Activated naive CD4-positive, alpha-beta T cell treated with anti-CD3 and anti-CD28 coated beads, Interleukin-2, amount 10 ng/mL, durations not matched to agents 7 days and 5 days (primary cell): ENCODE data around the gene AP5Z1.

Source experiments
- CTCF ChIA-PET: fragments of 350-600 bp; sonication (Branson Sonifier 250); formaldehyde crosslinking; loops from one replicate; lab custom pipeline; 2021; ENCODE audit warnings: antibody characterized with exemption; lab: Charles Lee
- DNase-seq: peaks from one replicate; pipeline ENCODE4 v3.0.0-alpha.2; 2020
- H3K27ac Mint-ChIP-seq: one replicate; pipeline ENCODE4 v1.8.0; 2021; ENCODE audit warnings: mild to moderate bottlenecking, moderate library complexity, mixed read lengths
- H3K27me3 Mint-ChIP-seq: one replicate; pipeline ENCODE4 v1.8.0; 2021; ENCODE audit warnings: mild to moderate bottlenecking, mixed read lengths
- H3K36me3 Mint-ChIP-seq: one replicate; pipeline ENCODE4 v1.8.0; 2021; ENCODE audit warnings: mixed read lengths
- H3K4me1 Mint-ChIP-seq: one replicate; pipeline ENCODE4 v1.8.0; 2021; ENCODE audit warnings: mixed read lengths
- H3K4me3 Mint-ChIP-seq: one replicate; pipeline ENCODE4 v1.8.0; 2021; ENCODE audit warnings: mild to moderate bottlenecking, moderate library complexity, mixed read lengths
- H3K9me3 Mint-ChIP-seq: one replicate; pipeline ENCODE4 v1.8.0; 2021; ENCODE audit warnings: mixed read lengths

AP5Z1 gene

GRCh38 chr7:4749798-4750197 is 25.6 kb upstream of the AP5Z1 start:
- no peaks in the 10 kb centered on the region for H3K9me3 Mint-ChIP-seq

DNA sequence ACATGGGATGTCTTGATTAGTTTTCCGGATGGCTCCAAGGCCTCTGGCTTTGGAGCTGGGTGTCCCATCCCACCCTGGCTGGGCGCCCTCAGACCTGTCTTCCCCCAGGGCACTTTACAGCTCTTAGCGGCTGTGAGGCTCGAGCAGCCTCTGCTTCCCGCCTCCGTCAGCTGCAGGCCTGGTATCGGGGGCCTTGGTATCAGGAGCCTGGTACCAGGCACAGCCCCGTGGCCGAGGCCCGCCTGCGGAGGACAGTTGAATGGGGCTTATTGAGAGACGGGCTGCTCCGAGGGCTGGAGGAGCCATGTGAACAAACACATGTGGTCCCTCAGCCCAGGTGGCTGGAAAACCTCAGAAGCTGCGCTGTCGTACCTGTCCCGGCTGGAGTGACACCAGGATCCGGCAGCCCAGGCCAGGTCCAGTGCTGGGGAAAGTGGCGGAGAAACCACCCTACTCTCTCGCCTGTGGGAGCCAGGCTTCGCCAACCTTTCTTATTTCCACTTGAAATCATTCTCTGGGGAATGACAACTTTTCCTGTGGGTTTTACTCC is 23.9 kb upstream of the AP5Z1 start:
- Mint-ChIP-seq H3K4me3 (no peak overlapping the region), H3K36me3 (peaks cover 35% of the 10 kb centered on the region), H3K27me3 (no peaks in the 10 kb centered on the region), H3K4me1 (peaks cover 43% of the 10 kb centered on the region), H3K9me3 (no peaks in the 10 kb centered on the region), H3K27ac (no peak overlapping the region)
- CTCF ChIA-PET: interaction anchor here (0.6 to 1.8 kb wide), 2 partner anchors 17 to 142 kb away, joined by 4 to 5 read pairs; no protein-coding TSS in a partner anchor
- no peak for DNase-seq

More at GRCh38 chr7:4749798-4750197, 25.6 kb upstream of the AP5Z1 start:
- no peak for DNase-seq
- H3K4me3 Mint-ChIP-seq: no peak overlapping the region
- H3K27ac Mint-ChIP-seq: no peak overlapping the region
- no peaks in the 10 kb centered on the region for H3K27me3 Mint-ChIP-seq
- peaks cover 37% of the 10 kb centered on the region for H3K36me3 Mint-ChIP-seq
- CTCF ChIA-PET: interaction anchor here (0.8 kb wide), 1 partner anchor 25 kb away, joined by 3 read pairs; no protein-coding TSS in a partner anchor
- H3K4me1 Mint-ChIP-seq: peaks cover 57% of the 10 kb centered on the region

DNA sequence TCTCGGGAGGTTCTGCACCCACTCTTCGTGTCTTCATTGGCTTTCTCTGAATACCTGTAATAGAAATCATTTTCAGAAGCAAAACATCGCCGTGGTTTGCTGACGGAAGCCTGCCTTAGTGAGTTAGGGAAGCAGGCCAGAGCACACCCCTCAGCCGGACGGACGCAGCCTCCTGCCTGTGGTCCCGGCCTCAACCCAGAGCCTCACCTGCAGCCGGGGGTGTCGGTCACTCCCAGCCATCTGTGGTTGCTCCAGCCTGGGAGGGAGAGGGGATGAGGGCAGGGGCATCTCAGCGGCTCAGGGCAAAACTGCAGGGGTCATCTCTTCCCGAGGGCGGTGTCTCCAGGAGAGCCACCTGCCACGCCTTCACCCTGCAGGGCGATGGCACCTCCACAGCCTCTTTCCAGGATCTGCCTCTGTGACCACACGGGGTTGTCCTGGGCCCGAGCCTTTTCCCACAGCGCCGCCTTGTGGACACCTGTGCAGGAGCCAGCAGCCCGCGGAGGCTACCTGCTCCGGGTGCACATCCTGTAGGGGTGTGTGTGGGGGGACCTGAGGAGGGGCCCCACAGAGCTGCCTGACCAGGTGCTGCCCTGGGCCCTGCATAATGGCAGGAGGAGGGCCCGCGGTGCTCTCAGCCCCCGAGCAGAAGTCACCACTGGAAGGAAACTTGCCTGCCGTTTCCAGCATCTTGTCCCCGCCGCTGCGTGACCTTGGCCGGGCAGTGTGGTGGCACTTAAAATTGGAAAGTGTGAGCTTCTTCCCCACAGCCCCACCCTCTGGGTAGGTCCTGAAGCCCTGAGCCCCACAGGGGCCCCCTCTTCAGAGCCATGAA is 21.6 kb upstream of the AP5Z1 start:
- CTCF ChIA-PET: interaction anchor here (0.6 to 2.1 kb wide), 6 partner anchors 18 to 1531 kb away, joined by 3 to 9 read pairs (median 3); no protein-coding TSS in a partner anchor
- Mint-ChIP-seq H3K27me3 (no peaks in the 10 kb centered on the region), H3K9me3 (no peaks in the 10 kb centered on the region), H3K4me1 (peaks cover 19% of the 10 kb centered on the region), H3K4me3 (no peak overlapping the region), H3K36me3 (peaks cover 25% of the 10 kb centered on the region), H3K27ac (peak overlapping the region; percentile 58)
- peak; percentile 91 for DNase-seq

GRCh38 chr7:4754433-4755010 is 20.9 kb upstream of the AP5Z1 start:
- peaks cover 16% of the 10 kb centered on the region for H3K4me1 Mint-ChIP-seq
- CTCF ChIA-PET: interaction anchor here (0.6 to 2.1 kb wide), 6 partner anchors 18 to 1531 kb away, joined by 3 to 9 read pairs (median 3); no protein-coding TSS in a partner anchor
- H3K9me3 Mint-ChIP-seq: no peaks in the 10 kb centered on the region
- no peaks in the 10 kb centered on the region for H3K27me3 Mint-ChIP-seq
- peaks cover 21% of the 10 kb centered on the region for H3K36me3 Mint-ChIP-seq
- no peak for DNase-seq
- no peak overlapping the region for H3K4me3 Mint-ChIP-seq
- H3K27ac Mint-ChIP-seq: no peak overlapping the region

DNA sequence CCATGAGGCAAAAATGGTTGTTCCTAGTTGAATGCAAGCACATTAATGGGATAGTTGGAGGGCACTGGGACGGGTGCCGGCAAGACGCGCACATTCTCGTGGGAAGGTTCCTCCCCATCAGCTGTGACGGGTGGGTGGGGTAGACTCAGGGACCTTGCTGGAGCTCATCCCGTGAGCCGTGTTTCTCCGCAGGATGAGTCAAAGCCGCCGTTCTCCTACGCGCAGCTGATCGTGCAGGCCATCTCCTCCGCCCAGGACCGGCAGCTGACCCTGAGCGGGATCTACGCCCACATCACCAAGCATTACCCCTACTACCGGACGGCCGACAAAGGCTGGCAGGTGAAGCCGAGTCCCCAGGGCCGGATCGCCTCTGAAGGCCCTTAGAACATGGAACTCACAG is 20.4 kb upstream of the AP5Z1 start:
- CTCF ChIA-PET: interaction anchor here (0.7 to 2.1 kb wide), 6 partner anchors 17 to 145 kb away, joined by 3 to 9 read pairs (median 3); no protein-coding TSS in a partner anchor
- Mint-ChIP-seq H3K27ac (no peak overlapping the region), H3K27me3 (no peaks in the 10 kb centered on the region), H3K4me3 (no peak overlapping the region), H3K36me3 (peaks cover 26% of the 10 kb centered on the region), H3K9me3 (no peaks in the 10 kb centered on the region), H3K4me1 (peaks cover 16% of the 10 kb centered on the region)
- DNase-seq: no peak

DNA sequence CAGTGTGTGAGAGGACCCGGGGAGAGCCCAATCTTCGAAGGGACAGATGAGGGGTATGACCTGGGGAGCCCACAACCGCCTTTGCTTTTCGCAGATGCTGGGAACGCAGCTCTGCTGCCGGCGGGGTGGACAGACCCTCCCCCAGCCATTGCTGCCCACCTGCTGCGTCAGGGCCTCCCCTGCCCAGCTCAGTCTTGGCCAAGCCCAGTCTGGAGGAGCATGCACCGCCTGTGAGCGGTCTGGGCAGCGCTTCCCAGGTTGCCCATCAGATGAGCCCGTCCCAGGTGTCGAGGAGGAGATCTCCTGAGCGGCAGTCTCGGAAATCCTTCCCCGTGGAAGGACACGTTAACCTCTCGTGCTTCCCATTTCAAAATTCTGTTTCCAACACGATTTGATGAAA is 17.3 kb upstream of the AP5Z1 start:
- no peak overlapping the region for H3K27ac Mint-ChIP-seq
- no peaks in the 10 kb centered on the region for H3K27me3 Mint-ChIP-seq
- no peak for DNase-seq
- no peak overlapping the region for H3K4me3 Mint-ChIP-seq
- H3K9me3 Mint-ChIP-seq: no peaks in the 10 kb centered on the region
- peaks cover 8% of the 10 kb centered on the region for H3K4me1 Mint-ChIP-seq
- H3K36me3 Mint-ChIP-seq: peaks cover 30% of the 10 kb centered on the region
- CTCF ChIA-PET: no interaction called here

GRCh38 chr7:4758791-4759190 is 16.6 kb upstream of the AP5Z1 start:
- Mint-ChIP-seq H3K4me1 (peaks cover 2% of the 10 kb centered on the region), H3K27ac (no peak overlapping the region), H3K4me3 (no peak overlapping the region), H3K36me3 (peaks cover 27% of the 10 kb centered on the region), H3K9me3 (no peaks in the 10 kb centered on the region), H3K27me3 (no peaks in the 10 kb centered on the region)
- CTCF ChIA-PET: no interaction called here
- DNase-seq: no peak

GRCh38 chr7:4759211-4759610 is 16.2 kb upstream of the AP5Z1 start:
- CTCF ChIA-PET: no interaction called here
- Mint-ChIP-seq H3K4me3 (no peak overlapping the region), H3K36me3 (peaks cover 27% of the 10 kb centered on the region), H3K9me3 (no peaks in the 10 kb centered on the region), H3K4me1 (no peaks in the 10 kb centered on the region), H3K27me3 (no peaks in the 10 kb centered on the region), H3K27ac (no peak overlapping the region)
- DNase-seq: no peak

- no peak overlapping the region for H3K27ac Mint-ChIP-seq
- no peaks in the 10 kb centered on the region for H3K9me3 Mint-ChIP-seq
- CTCF ChIA-PET: no interaction called here
- H3K36me3 Mint-ChIP-seq: peaks cover 28% of the 10 kb centered on the region
- no peaks in the 10 kb centered on the region for H3K4me1 Mint-ChIP-seq
- H3K27me3 Mint-ChIP-seq: no peaks in the 10 kb centered on the region
- H3K4me3 Mint-ChIP-seq: no peak overlapping the region
- DNase-seq: no peak
Observed at GRCh38 chr7:4760952-4761351, 14.5 kb upstream of the AP5Z1 start.

- no peaks in the 10 kb centered on the region for H3K4me1 Mint-ChIP-seq
- no peaks in the 10 kb centered on the region for H3K9me3 Mint-ChIP-seq
- CTCF ChIA-PET: no interaction called here
- no peak overlapping the region for H3K4me3 Mint-ChIP-seq
- H3K27me3 Mint-ChIP-seq: no peaks in the 10 kb centered on the region
- H3K27ac Mint-ChIP-seq: no peak overlapping the region
- no peak for DNase-seq
- H3K36me3 Mint-ChIP-seq: peaks cover 29% of the 10 kb centered on the region
Observed at GRCh38 chr7:4762121-4763055, 13.0 kb upstream of the AP5Z1 start.

DNA sequence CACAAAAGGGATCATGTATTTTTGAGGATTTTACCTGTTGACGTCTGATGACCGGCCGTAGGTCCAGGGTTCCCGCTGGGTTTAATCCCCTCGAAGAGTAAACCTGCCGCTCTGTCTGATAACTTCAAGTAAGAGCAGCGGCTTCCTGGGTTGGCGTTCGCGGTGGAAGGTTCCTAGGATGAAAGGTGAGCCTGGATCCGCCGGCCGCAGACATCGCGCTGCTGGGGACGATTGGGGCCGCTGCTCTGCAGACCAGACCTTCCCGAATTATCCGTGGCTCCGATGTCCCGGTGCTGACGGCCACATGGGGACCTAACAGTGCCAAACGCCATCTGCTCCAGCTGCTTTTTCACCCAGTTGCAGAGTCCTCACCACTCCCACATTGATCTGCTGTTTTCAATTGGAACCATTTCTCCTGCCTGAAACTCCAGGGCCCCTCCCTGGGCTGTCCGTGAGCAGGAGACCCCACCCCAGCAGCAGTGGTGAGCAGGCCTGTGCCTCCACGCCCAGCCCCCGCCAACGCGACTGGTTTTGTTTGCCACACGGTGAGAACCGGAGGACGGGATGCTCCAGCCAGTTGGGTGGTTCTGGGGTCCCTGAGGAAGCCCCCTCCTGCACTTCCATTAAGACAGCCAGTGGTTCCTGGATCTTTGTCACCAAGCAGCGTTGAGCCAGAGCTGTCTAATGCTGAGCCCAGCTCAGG is 12.2 kb upstream of the AP5Z1 start:
- Mint-ChIP-seq H3K4me3 (no peak overlapping the region), H3K36me3 (peaks cover 25% of the 10 kb centered on the region), H3K9me3 (no peaks in the 10 kb centered on the region), H3K27me3 (no peaks in the 10 kb centered on the region), H3K4me1 (no peaks in the 10 kb centered on the region), H3K27ac (no peak overlapping the region)
- CTCF ChIA-PET: no interaction called here
- DNase-seq: no peak

DNA sequence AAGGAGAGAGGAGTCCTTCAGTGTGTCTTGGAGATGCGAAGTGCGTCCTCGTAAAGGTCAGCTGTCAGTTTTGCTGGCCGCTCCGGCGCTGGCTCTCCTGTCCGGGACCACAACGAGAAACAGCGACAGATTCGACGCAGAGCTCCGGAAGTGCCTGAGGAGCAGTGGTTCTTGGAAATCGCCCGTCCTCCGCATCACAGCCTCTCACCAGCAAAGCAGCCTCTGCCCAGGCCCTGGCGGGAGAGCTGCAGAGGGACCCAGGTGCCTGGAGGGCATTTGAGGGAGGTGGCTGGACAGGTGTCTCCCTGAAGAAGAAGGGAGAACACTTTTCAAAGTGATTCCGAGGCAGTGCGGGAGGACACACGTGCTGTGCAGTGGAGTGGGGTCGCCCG is 11.6 kb upstream of the AP5Z1 start:
- no peaks in the 10 kb centered on the region for H3K4me1 Mint-ChIP-seq
- DNase-seq: no peak
- no peak overlapping the region for H3K4me3 Mint-ChIP-seq
- H3K27me3 Mint-ChIP-seq: no peaks in the 10 kb centered on the region
- H3K27ac Mint-ChIP-seq: no peak overlapping the region
- peaks cover 25% of the 10 kb centered on the region for H3K36me3 Mint-ChIP-seq
- H3K9me3 Mint-ChIP-seq: no peaks in the 10 kb centered on the region
- CTCF ChIA-PET: no interaction called here

- Mint-ChIP-seq H3K27me3 (no peaks in the 10 kb centered on the region), H3K4me1 (no peaks in the 10 kb centered on the region)
Observed at GRCh38 chr7:4764402-4765007, 10.9 kb upstream of the AP5Z1 start.

More at GRCh38 chr7:4764402-4765007, 10.9 kb upstream of the AP5Z1 start:
- peaks cover 25% of the 10 kb centered on the region for H3K36me3 Mint-ChIP-seq
- no peak for DNase-seq
- H3K27ac Mint-ChIP-seq: no peak overlapping the region
- CTCF ChIA-PET: no interaction called here
- H3K9me3 Mint-ChIP-seq: no peaks in the 10 kb centered on the region
- no peak overlapping the region for H3K4me3 Mint-ChIP-seq
